ELF-1 (cell line): ENCODE results near the gene ARX.

Source experiments
- DNase-seq: peaks from one replicate; pipeline ENCODE4 v3.0.0-alpha.2; 2016; ENCODE audit warnings: low read depth, low spot score

The ARX gene

GRCh38 chrX:25016938-25017598 lies 1.3 kb upstream of the ARX start:
- no peak for DNase-seq

GRCh38 chrX:25016361-25016671 lies 551 bp upstream of the ARX start:
- no peak for DNase-seq

GRCh38 chrX:25014366-25014838 lies 1.4 kb downstream of the ARX start:
- no peak for DNase-seq

- DNase-seq: no peak
These were observed 2.0 kb downstream of the ARX start for GRCh38 chrX:25013632-25014365.

GRCh38 chrX:25012793-25013631 lies 2.8 kb downstream of the ARX start:
- no peak for DNase-seq

- peak; percentile 67 for DNase-seq
These were observed 3.4 kb downstream of the ARX start for GRCh38 chrX:25012433-25012735.

- DNase-seq: no peak
These were observed 4.0 kb downstream of the ARX start for GRCh38 chrX:25011589-25012432.

- no peak for DNase-seq
These were observed 4.8 kb downstream of the ARX start for GRCh38 chrX:25010784-25011588.

GRCh38 chrX:25009407-25009806 lies 6.4 kb downstream of the ARX start:
- no peak for DNase-seq

GRCh38 chrX:25007059-25008053 lies 8.4 kb downstream of the ARX start:
- peak; percentile 79 for DNase-seq

- no peak for DNase-seq
These were observed 9.1 kb downstream of the ARX start for GRCh38 chrX:25006586-25007058.

- DNase-seq: no peak
These were observed 10.2 kb downstream of the ARX start for GRCh38 chrX:25005382-25006185.

GRCh38 chrX:25005034-25005381 lies 10.8 kb downstream of the ARX start:
- DNase-seq: no peak

GRCh38 chrX:25004485-25005032 lies 11.2 kb downstream of the ARX start:
- DNase-seq: no peak

GRCh38 chrX:25004040-25004439 lies 11.7 kb downstream of the ARX start:
- DNase-seq: no peak

GRCh38 chrX:25003066-25003849 lies 12.5 kb downstream of the ARX start:
- peak; percentile 75 for DNase-seq

- no peak for DNase-seq
These were observed 13.1 kb downstream of the ARX start for GRCh38 chrX:25002661-25003020.
